HepG2 (cell line): Measurements from ENCODE around the gene RHOG. TPM values are rescaled to one million over a fixed set of nuclear protein-coding genes. Genes with fewer than 3 reads are reported as not detected.

ENCODE experiments used
- ASH2L ChIP-seq: fragments of 300-600, 200-600 bp; sonication (generic); IDR thresholded peaks from 2 replicates; pipeline ENCODE4 v1.7.0; 2017; ENCODE audit warnings: low read depth, mild to moderate bottlenecking, moderate library complexity, mixed read lengths, low read length; ENCODE audit not compliant: insufficient read length
- CENPT ChIP-seq: sonication (generic); formaldehyde crosslinking; IDR thresholded peaks from 2 replicates; pipeline ENCODE4 v1.8.0; 2022; ENCODE audit warnings: low read depth, mild to moderate bottlenecking, moderate library complexity, missing genetic modification reagents
- DZIP1 ChIP-seq: sonication (generic); formaldehyde crosslinking; IDR thresholded peaks from 2 replicates; pipeline ENCODE4 v1.5.0; 2020; ENCODE audit warnings: mild to moderate bottlenecking, missing genetic modification reagents
- ESRRA ChIP-seq: sonication (generic); formaldehyde crosslinking; IDR thresholded peaks from 2 replicates; pipeline ENCODE4 v1.5.1; 2020; ENCODE audit warnings: mild to moderate bottlenecking, low read depth, missing genetic modification reagents
- HDAC1 ChIP-seq: sonication (generic); formaldehyde crosslinking; IDR thresholded peaks from 2 replicates; pipeline ENCODE4 v1.5.1; 2020; ENCODE audit warnings: mild to moderate bottlenecking, missing genetic modification reagents
- LBX2 ChIP-seq: sonication (generic); formaldehyde crosslinking; IDR thresholded peaks from 2 replicates; pipeline ENCODE4 v1.5.0; 2020; ENCODE audit warnings: missing genetic modification reagents, mild to moderate bottlenecking, borderline replicate concordance
- MTF1 ChIP-seq: sonication (generic); formaldehyde crosslinking; IDR thresholded peaks from 2 replicates; pipeline ENCODE4 v1.5.0; 2020; ENCODE audit warnings: missing genetic modification reagents
- PHF8 ChIP-seq: sonication (generic); formaldehyde crosslinking; IDR thresholded peaks from 2 replicates; pipeline ENCODE4 v1.5.0; 2020; ENCODE audit warnings: missing genetic modification reagents
- POLR2AphosphoS5 ChIP-seq: IDR thresholded peaks from 2 replicates; pipeline ENCODE4 v1.6.1; 2012; ENCODE audit warnings: low read depth, low read length
- REXO4 ChIP-seq: sonication (generic); formaldehyde crosslinking; IDR thresholded peaks from 2 replicates; pipeline ENCODE4 v1.8.0; 2022; ENCODE audit warnings: missing genetic modification reagents, mild to moderate bottlenecking, borderline replicate concordance
- SAP130 ChIP-seq: IDR thresholded peaks from 2 replicates; pipeline ENCODE4 v1.6.1; 2016; ENCODE audit warnings: low read depth
- TRIM22 ChIP-seq: fragments of 450-650 bp; IDR thresholded peaks from 2 replicates; pipeline ENCODE4 v1.6.1; 2017
- ZBTB40 ChIP-seq, 2 experiments: fragments of 450-650 bp in 1 of 2; sonication (generic) in 1 of 2; formaldehyde crosslinking in 1 of 2; IDR thresholded peaks; 2 replicates each; pipeline versions ENCODE4 v1.6.1 to v1.8.0; 2016 to 2022; ENCODE audit warnings: antibody characterized with exemption in 1 of 2, mild to moderate bottlenecking in 1 of 2, missing genetic modification reagents in 1 of 2
- ZNF143 ChIP-seq: sonication (generic); formaldehyde crosslinking; IDR thresholded peaks from 2 replicates; pipeline ENCODE4 v1.4.0; 2020; ENCODE audit warnings: missing genetic modification reagents
- ZNF788 ChIP-seq: sonication (generic); formaldehyde crosslinking; IDR thresholded peaks from 2 replicates; pipeline ENCODE4 v1.5.0; 2020; ENCODE audit warnings: mild to moderate bottlenecking, missing genetic modification reagents, borderline replicate concordance
- polyA plus RNA-seq, 8 experiments: library from polyadenylated mRNA; depleted of rRNA in 3 of 8; stranded (reverse) in 7 of 8; unstranded in 1 of 8; fragments of >200 nt; fragmentation: Illumina TruSeq in 4 of 8; extraction: Trizol in 4 of 8; gene quantifications; 2 replicates each; pipeline versions ENCODE4 v1.2.1 to v1.2.3, GENCODE V29; 2011 to 2016; ENCODE audit warnings: low read depth in 4 of 8, missing spikeins in 1 of 8, mixed read lengths in 1 of 8; ENCODE audit not compliant: insufficient read depth in 1 of 8
- total RNA-seq, 5 experiments: library from RNA; depleted of rRNA; stranded (reverse); fragments of >200 nt; fragmentation: Illumina TruSeq; extraction: Trizol; gene quantifications; 2 replicates each; pipeline ENCODE4 v1.2.3, GENCODE V29; 2016; ENCODE audit warnings: low read depth in 1 of 5

The RHOG gene
- total and polyA plus RNA-seq, 2 of the 13 experiments (the other 11 are each of a cell fraction or from before 2014, with no cell fraction given): 7.7 to 23.4 TPM

GRCh38 chr11:3880724-3881123, 40.0 kb upstream of the RHOG start (continued):
- TF ChIP-seq ZBTB40 (IDR thresholded peaks at IDR 0.05): no peak
- TF ChIP-seq ZBTB40 (CRISPR knock-in tag; IDR thresholded peaks at IDR 0.05): no peak
- no peak for TF ChIP-seq CENPT (CRISPR knock-in tag)
- no peak for TF ChIP-seq ZNF788 (CRISPR knock-in tag)
- peak; percentile 19; the same call in 1 of the 2 replicates for TF ChIP-seq POLR2AphosphoS5
- no peak for TF ChIP-seq PHF8 (CRISPR knock-in tag)
- TF ChIP-seq ZNF143 (CRISPR knock-in tag): no peak
- peak; percentile 2 for TF ChIP-seq ASH2L
- TF ChIP-seq SAP130 (CRISPR knock-in tag): peak; percentile 30; the same call in 1 of the 2 replicates
- TF ChIP-seq LBX2: no peak
- TF ChIP-seq HDAC1: no peak
- TF ChIP-seq REXO4: no peak
- TF ChIP-seq DZIP1: no peak
- TF ChIP-seq MTF1 (CRISPR knock-in tag): no peak
- no peak for TF ChIP-seq ESRRA
- TF ChIP-seq TRIM22: no peak
